K562 (cell line): ENCODE data around the gene SETD3. TPM values are rescaled to one million over a fixed set of nuclear protein-coding genes. Genes with fewer than 3 reads are reported as not detected.

Source experiments
- ATAC-seq: fragments of 200-7000 bp; cut with Tn5 transposase; 3 replicates; pipeline ENCODE4 v1.9.1; 2020; ENCODE audit warnings: moderate library complexity
- BruUV-seq: library from RNA; stranded (reverse); fragments of 400-500 nt; replicated peaks from 2 replicates; lab custom pipeline; 2021; lab: Mats Ljungman, UMichigan
- CTCF ChIA-PET: fragments of 300-600 bp; formaldehyde crosslinking; extraction: SDS; loops from one replicate; lab custom pipeline; 2021; ENCODE audit warnings: low intra/inter-chr PET ratio; lab: Yijun Ruan, JAX
- POLR2A ChIA-PET: fragments of 300-600, 350-650 bp; sonication (Branson Sonifier 250); formaldehyde crosslinking; extraction: SDS; loops from one replicate; lab custom pipeline; 2021; ENCODE audit warnings: antibody characterized with exemption, inconsistent platforms; lab: Yijun Ruan, JAX
- DNase-seq, 4 experiments: peaks; one replicate each; pipeline versions ENCODE4 v3.0.0 to v3.0.0-alpha.2; 2011 to 2018; ENCODE audit warnings: low spot score in 3 of 4, mixed read lengths in 3 of 4; ENCODE audit errors: extremely low read depth in 1 of 4
- FAIRE-seq: peaks from 2 replicates; lab custom pipeline; 2011; peaks lifted over from hg19 to GRCh38; lab: Jason Lieb, UNC
- H2AFZ ChIP-seq: 2 replicates; pipeline ENCODE4 v1.6.0; 2011; ENCODE audit warnings: low read depth, low read length, control low read depth, inconsistent platforms
- H3K27ac ChIP-seq: fragments of 200-600 bp; 3 replicates; pipeline ENCODE4 v1.8.0; 2011; ENCODE audit warnings: low read depth, mild to moderate bottlenecking, control low read depth, inconsistent platforms, low read length, moderate library complexity, mixed read lengths; ENCODE audit errors: extremely low read depth
- H3K27me3 ChIP-seq, 2 experiments: fragments of 300-600 bp in 1 of 2; 2 replicates in 1 of 2; 3 replicates in 1 of 2; pipeline versions ENCODE4 v1.6.0 to v1.8.0; 2011; ENCODE audit warnings: inconsistent platforms in 2 of 2, low read length in 2 of 2, mild to moderate bottlenecking in 1 of 2, mixed read lengths in 1 of 2, moderate library complexity in 1 of 2; ENCODE audit not compliant: control insufficient read depth in 2 of 2, insufficient read depth in 2 of 2
- H3K36me3 ChIP-seq: fragments of 300-600 bp; 3 replicates; pipeline ENCODE4 v1.8.0; 2011; ENCODE audit warnings: mild to moderate bottlenecking, low read length, inconsistent platforms; ENCODE audit not compliant: control insufficient read depth, insufficient read depth
- H3K4me1 ChIP-seq, 2 experiments: fragments of 200-600 bp in 1 of 2; replicated peaks in 1 of 2; 2 replicates in 1 of 2; 3 replicates in 1 of 2; pipeline versions ENCODE4 v1.5.1 to v1.8.0; 2011; ENCODE audit warnings: inconsistent platforms in 2 of 2, low read length in 2 of 2, mild to moderate bottlenecking in 1 of 2, mixed read lengths in 1 of 2, moderate library complexity in 1 of 2; ENCODE audit not compliant: control insufficient read depth in 2 of 2, insufficient read depth in 2 of 2
- H3K4me2 ChIP-seq: 2 replicates; pipeline ENCODE4 v1.6.1; 2011; ENCODE audit warnings: low read length, control low read depth, inconsistent platforms, mixed read lengths; ENCODE audit not compliant: insufficient read depth
- H3K4me3 ChIP-seq: fragments of 200-600 bp; sonication (generic), shearing (Covaris generic); 2 replicates; pipeline ENCODE4 v1.5.1; 2016; ENCODE audit warnings: control low read depth, inconsistent platforms
- H3K79me2 ChIP-seq: fragments of 200-600 bp; 3 replicates; pipeline ENCODE4 v1.8.0; 2011; ENCODE audit warnings: low read length, inconsistent platforms; ENCODE audit not compliant: control insufficient read depth, insufficient read depth
- H3K9ac ChIP-seq, 2 experiments: 2 replicates each; pipeline versions ENCODE4 v1.6.0 to v1.6.1; 2011; ENCODE audit warnings: low read depth in 2 of 2, low read length in 2 of 2, control low read depth in 1 of 2, inconsistent platforms in 1 of 2, mild to moderate bottlenecking in 1 of 2, mixed read lengths in 1 of 2; ENCODE audit not compliant: insufficient read depth in 1 of 2
- H3K9me1 ChIP-seq: one replicate; pipeline ENCODE4 v1.6.0; 2011; ENCODE audit warnings: inconsistent platforms, mild to moderate bottlenecking, low read length, moderate library complexity; ENCODE audit not compliant: control insufficient read depth, insufficient read depth
- H3K9me3 ChIP-seq: replicated peaks from 2 replicates; pipeline ENCODE4 v1.5.1; 2011; ENCODE audit warnings: low read depth, low read length, inconsistent platforms; ENCODE audit not compliant: control insufficient read depth, insufficient read depth
- H4K20me1 ChIP-seq: replicated peaks from 2 replicates; pipeline ENCODE4 v1.6.1; 2011; ENCODE audit warnings: low read length, inconsistent platforms, mixed read lengths; ENCODE audit not compliant: control insufficient read depth, insufficient read depth
- MAFG ChIP-seq: fragments of 450-650 bp; conservative IDR thresholded peaks from 2 replicates; pipeline ENCODE4 v1.6.1; 2016; ENCODE audit warnings: missing genetic modification characterization, missing compliant biosample characterization
- MEIS2 ChIP-seq: fragments of 450-650 bp; IDR thresholded peaks from 2 replicates; pipeline ENCODE4 v1.6.1; 2014; ENCODE audit warnings: mild to moderate bottlenecking; ENCODE audit not compliant: partially characterized antibody
- MTF1 ChIP-seq: fragments of 250-450 bp; sonication (Bioruptor Pico); IDR thresholded peaks from 2 replicates; pipeline ENCODE4 v1.9.0; 2021; ENCODE audit warnings: moderate library complexity, mild to moderate bottlenecking, inconsistent platforms, borderline replicate concordance
- PHF20 ChIP-seq: fragments of 450-650 bp; IDR thresholded peaks from 2 replicates; pipeline ENCODE4 v1.6.1; 2018; ENCODE audit not compliant: partially characterized antibody
- RBM22 ChIP-seq: fragments of 200-400 bp; formaldehyde crosslinking; IDR thresholded peaks from 2 replicates; pipeline ENCODE4 v1.6.1; 2018; ENCODE audit warnings: low read length, low read depth; ENCODE audit not compliant: poor library complexity, severe bottlenecking
- SAFB2 ChIP-seq: fragments of 200-400 bp; formaldehyde crosslinking; IDR thresholded peaks from 2 replicates; pipeline ENCODE4 v1.6.1; 2018; ENCODE audit warnings: borderline replicate concordance, low read length, low read depth, moderate library complexity; ENCODE audit not compliant: severe bottlenecking
- SNRNP70 ChIP-seq: fragments of 200-400 bp; formaldehyde crosslinking; optimal IDR thresholded peaks from 2 replicates; pipeline ENCODE3; 2017; ENCODE audit warnings: low read depth, low read length
- TRIM24 ChIP-seq, 2 experiments: fragments of 450-650 bp; IDR thresholded peaks; 2 replicates each; pipeline ENCODE4 v1.6.1; 2016
- ZNF165 ChIP-seq: fragments of 250-450 bp; sonication (Bioruptor Pico); IDR thresholded peaks from 2 replicates; pipeline ENCODE4 v1.4.0; 2020; ENCODE audit warnings: borderline replicate concordance
- ZNF282 ChIP-seq: sonication (generic); formaldehyde crosslinking; IDR thresholded peaks from 2 replicates; pipeline ENCODE4 v1.8.1; 2023; ENCODE audit warnings: missing genetic modification reagents
- ZNF696 ChIP-seq: fragments of 250-450 bp; sonication (Bioruptor Pico); conservative IDR thresholded peaks from 2 replicates; pipeline ENCODE4 v1.4.0; 2020; ENCODE audit warnings: mild to moderate bottlenecking, moderate library complexity
- WGBS: fragments of 100-300 bp; shearing (Covaris generic); methylation state at CpG from one replicate; pipeline ENCODE4 v1.1.6; 2016; ENCODE audit warnings: low coverage, mixed read lengths; ENCODE audit not compliant: insufficient coverage; ENCODE audit errors: missing lambda C conversion rate; 5-methylcytosine and 5-hydroxymethylcytosine counted together
- in situ Hi-C: fragments of 300-500 bp; cut with MboI; formaldehyde crosslinking; loops from 4 replicates; pipeline ENCODE4 v1.15.0; 2018; ENCODE audit warnings: inconsistent platforms, mixed read lengths
- intact Hi-C: fragments of 100-400 bp; cut with micrococcal nuclease; formaldehyde crosslinking; loops from 2 replicates; pipeline ENCODE4 v1.14.2; 2022
- polyA plus RNA-seq, 8 experiments: library from polyadenylated mRNA; depleted of rRNA in 4 of 8; stranded (reverse) in 5 of 8; unstranded in 3 of 8; fragments of >200 nt; fragmentation: Nextera tagmentation in 2 of 8; fragmentation: Illumina TruSeq in 1 of 8; extraction: Ambion mirVana in 2 of 8; extraction: Trizol in 1 of 8; gene quantifications; 2 replicates each; pipeline versions ENCODE4 v1.2.1 to v1.2.3, GENCODE V29; 2011 to 2014; ENCODE audit warnings: inconsistent platforms in 1 of 8, missing spikeins in 1 of 8
- total RNA-seq, 7 experiments: library from RNA; depleted of rRNA in 6 of 7; stranded (reverse); fragments of >200 nt in 6 of 7; fragmentation: Illumina TruSeq in 2 of 7; extraction: Trizol in 2 of 7; gene quantifications; 2 replicates each; pipeline versions ENCODE4 v1.2.1 to v1.2.3, GENCODE V29; 2011 to 2021; ENCODE audit warnings: low replicate concordance in 1 of 7
- TF ChIP-seq, protein P1 (sequence below): fragments of 250-450 bp; sonication (Bioruptor Pico); IDR thresholded peaks from 2 replicates; pipeline ENCODE4 v1.5.0; 2020; ENCODE audit warnings: mild to moderate bottlenecking, borderline replicate concordance

SETD3 gene
- total and polyA plus RNA-seq, 9 of the 15 experiments (the other 6 are each of a cell fraction or from before 2014, with no cell fraction given) = 8.5 to 35.9 (median 26.5) TPM

DNA sequence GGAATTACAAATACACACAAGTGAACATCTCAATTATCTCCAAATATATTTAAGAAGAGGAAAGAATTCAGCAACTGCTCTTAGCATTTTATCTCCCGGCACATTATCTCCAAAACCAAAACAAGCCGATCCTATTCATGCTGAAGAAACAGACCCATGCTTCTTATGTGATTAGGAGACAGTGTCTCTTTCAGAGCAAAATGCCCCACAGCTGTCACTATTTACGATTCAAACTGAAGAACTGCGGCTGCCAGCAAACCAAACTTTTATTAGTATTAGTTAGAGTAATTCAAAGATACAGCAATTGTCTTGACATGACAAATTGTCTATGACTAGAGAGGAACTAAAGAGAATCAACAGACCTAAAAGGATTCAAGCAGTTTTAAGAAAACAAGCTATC, 79.4 kb downstream of the SETD3 start:
- in situ Hi-C loops = no loop called here
- TF ChIP-seq, protein P1, sequence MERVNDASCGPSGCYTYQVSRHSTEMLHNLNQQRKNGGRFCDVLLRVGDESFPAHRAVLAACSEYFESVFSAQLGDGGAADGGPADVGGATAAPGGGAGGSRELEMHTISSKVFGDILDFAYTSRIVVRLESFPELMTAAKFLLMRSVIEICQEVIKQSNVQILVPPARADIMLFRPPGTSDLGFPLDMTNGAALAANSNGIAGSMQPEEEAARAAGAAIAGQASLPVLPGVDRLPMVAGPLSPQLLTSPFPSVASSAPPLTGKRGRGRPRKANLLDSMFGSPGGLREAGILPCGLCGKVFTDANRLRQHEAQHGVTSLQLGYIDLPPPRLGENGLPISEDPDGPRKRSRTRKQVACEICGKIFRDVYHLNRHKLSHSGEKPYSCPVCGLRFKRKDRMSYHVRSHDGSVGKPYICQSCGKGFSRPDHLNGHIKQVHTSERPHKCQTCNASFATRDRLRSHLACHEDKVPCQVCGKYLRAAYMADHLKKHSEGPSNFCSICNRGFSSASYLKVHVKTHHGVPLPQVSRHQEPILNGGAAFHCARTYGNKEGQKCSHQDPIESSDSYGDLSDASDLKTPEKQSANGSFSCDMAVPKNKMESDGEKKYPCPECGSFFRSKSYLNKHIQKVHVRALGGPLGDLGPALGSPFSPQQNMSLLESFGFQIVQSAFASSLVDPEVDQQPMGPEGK (CRISPR knock-in tag) = no peak
- no peak for TF ChIP-seq MAFG (tag)
- DNase-seq (no peak), ATAC-seq (no peak), FAIRE-seq (no peak)
- CTCF ChIA-PET = no interaction called here
- no peaks in the 10 kb centered on the region for H3K79me2 ChIP-seq
- H3K4me3 ChIP-seq = no peak overlapping the region
- no peak overlapping the region for H3K9ac ChIP-seq
- H3K36me3 ChIP-seq = peaks cover 30% of the 10 kb centered on the region; the same call in 2 of the 3 replicates
- BruUV-seq = no TSS peak
- POLR2A ChIA-PET = interaction anchor here (0.7 to 1.4 kb wide), 2 partner anchors 12 to 60 kb away, joined by 3 read pairs; no protein-coding TSS in a partner anchor
- H3K9me1 ChIP-seq = no peaks in the 10 kb centered on the region
- WGBS = 92% methylated on average over 4 of the region's 4 CpGs
- no peak overlapping the region for H3K4me2 ChIP-seq
- intact Hi-C loops = no loop called here
- H3K9me3 ChIP-seq = no peaks in the 10 kb centered on the region
- H3K27me3 ChIP-seq = no peaks in the 10 kb centered on the region
- no peak overlapping the region for H3K27ac ChIP-seq
- no peaks in the 10 kb centered on the region for H4K20me1 ChIP-seq
- H2AFZ ChIP-seq = no peak overlapping the region
- no peaks in the 10 kb centered on the region for H3K4me1 ChIP-seq

GRCh38 chr14:99397698-99398097, 83.0 kb downstream of the SETD3 start:
- BruUV-seq = no TSS peak
- no peak overlapping the region for H2AFZ ChIP-seq
- H3K4me3 ChIP-seq = no peak overlapping the region
- H3K4me1 ChIP-seq = no peaks in the 10 kb centered on the region
- intact Hi-C loops (no loop called here), in situ Hi-C loops (loop anchor here (25.0 kb wide), 1 partner anchor 490 kb away; no protein-coding TSS in a partner anchor)
- no peaks in the 10 kb centered on the region for H3K27me3 ChIP-seq
- no peaks in the 10 kb centered on the region for H3K9me3 ChIP-seq
- 63% methylated on average over 2 of the region's 2 CpGs for WGBS
- ChIA-PET POLR2A (no interaction called here), CTCF (no interaction called here)
- ATAC-seq (no peak), DNase-seq (no peak), FAIRE-seq (no peak)
- no peak overlapping the region for H3K27ac ChIP-seq
- peaks cover 17% of the 10 kb centered on the region; the same call in 2 of the 3 replicates for H3K36me3 ChIP-seq
- no peaks in the 10 kb centered on the region for H3K79me2 ChIP-seq
- H4K20me1 ChIP-seq = 0 out of 2 replicates have a peak, but pooled peaks cover 6% of the 10 kb centered on the region
- H3K9ac ChIP-seq = no peak overlapping the region
- H3K9me1 ChIP-seq = no peaks in the 10 kb centered on the region
- H3K4me2 ChIP-seq = no peak overlapping the region
- TF ChIP-seq MTF1 (no peak), ZNF696 (no peak), RBM22 (no peak), TRIM24 (IDR thresholded peaks at IDR 0.05) (no peak), SAFB2 (no peak), MEIS2 (no peak), PHF20 (no peak), ZNF282 (CRISPR knock-in tag) (no peak), ZNF165 (CRISPR knock-in tag) (no peak), SNRNP70 (no peak)
